H1 (cell line): ENCODE results near the gene TPM1. TPM values are rescaled to one million over a fixed set of nuclear protein-coding genes. Genes with fewer than 3 reads are reported as not detected.

Source experiments
- polyA plus RNA-seq, 7 experiments: library from polyadenylated mRNA; depleted of rRNA in 3 of 7; stranded (reverse) in 5 of 7; unstranded in 2 of 7; fragments of >200 nt in 5 of 7; fragments of 200-250 nt in 2 of 7; gene quantifications; 1 replicate in 5 of 7; 2 replicates in 1 of 7; 4 replicates in 1 of 7; pipeline versions ENCODE4 v1.2.1 to v1.2.3, GENCODE V29; 2011 to 2013; ENCODE audit warnings: missing spikeins in 2 of 7, mixed read lengths in 2 of 7
- total RNA-seq: library from RNA; stranded (reverse); fragmentation: NEBNext Ultra II Directional; extraction: Animal tissue kit (Norgen Biotek cat#: 25700); gene quantifications from 2 replicates; pipeline ENCODE4 v1.2.1, GENCODE V29; 2021
- TF ChIP-seq, protein P1 (sequence below): fragments of 300-600 bp; sonication (generic); IDR thresholded peaks from 2 replicates; pipeline ENCODE4 v1.7.1; 2012; ENCODE audit warnings: low read length, moderate library complexity, mild to moderate bottlenecking, inconsistent platforms; ENCODE audit not compliant: insufficient replicate concordance

Gene TPM1
- total and polyA plus RNA-seq, 2 of the 8 experiments (the other 6 are each of a cell fraction or from before 2014, with no cell fraction given) = 258 to 579 TPM

DNA sequence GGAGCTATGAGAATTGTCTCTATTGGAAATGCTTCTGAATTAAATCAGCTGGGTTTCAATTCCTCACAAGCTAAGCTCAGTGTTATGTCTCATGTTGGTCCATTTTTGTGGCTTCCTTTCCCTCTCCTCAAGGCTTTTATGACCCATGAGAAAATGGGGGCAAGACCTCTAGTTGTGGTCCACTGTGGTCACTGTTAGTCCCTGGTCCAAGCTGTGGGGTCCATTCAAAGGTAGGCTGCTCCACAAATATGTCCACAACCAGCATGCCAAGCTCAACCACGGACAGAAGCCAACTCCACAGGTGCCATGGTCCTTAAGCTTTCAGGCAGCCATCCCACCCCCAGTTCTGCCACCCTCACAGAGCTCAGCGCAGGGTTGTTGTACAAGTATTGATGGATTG lies 14.9 kb upstream of the TPM1 start (continued):
- TF ChIP-seq, protein P1, sequence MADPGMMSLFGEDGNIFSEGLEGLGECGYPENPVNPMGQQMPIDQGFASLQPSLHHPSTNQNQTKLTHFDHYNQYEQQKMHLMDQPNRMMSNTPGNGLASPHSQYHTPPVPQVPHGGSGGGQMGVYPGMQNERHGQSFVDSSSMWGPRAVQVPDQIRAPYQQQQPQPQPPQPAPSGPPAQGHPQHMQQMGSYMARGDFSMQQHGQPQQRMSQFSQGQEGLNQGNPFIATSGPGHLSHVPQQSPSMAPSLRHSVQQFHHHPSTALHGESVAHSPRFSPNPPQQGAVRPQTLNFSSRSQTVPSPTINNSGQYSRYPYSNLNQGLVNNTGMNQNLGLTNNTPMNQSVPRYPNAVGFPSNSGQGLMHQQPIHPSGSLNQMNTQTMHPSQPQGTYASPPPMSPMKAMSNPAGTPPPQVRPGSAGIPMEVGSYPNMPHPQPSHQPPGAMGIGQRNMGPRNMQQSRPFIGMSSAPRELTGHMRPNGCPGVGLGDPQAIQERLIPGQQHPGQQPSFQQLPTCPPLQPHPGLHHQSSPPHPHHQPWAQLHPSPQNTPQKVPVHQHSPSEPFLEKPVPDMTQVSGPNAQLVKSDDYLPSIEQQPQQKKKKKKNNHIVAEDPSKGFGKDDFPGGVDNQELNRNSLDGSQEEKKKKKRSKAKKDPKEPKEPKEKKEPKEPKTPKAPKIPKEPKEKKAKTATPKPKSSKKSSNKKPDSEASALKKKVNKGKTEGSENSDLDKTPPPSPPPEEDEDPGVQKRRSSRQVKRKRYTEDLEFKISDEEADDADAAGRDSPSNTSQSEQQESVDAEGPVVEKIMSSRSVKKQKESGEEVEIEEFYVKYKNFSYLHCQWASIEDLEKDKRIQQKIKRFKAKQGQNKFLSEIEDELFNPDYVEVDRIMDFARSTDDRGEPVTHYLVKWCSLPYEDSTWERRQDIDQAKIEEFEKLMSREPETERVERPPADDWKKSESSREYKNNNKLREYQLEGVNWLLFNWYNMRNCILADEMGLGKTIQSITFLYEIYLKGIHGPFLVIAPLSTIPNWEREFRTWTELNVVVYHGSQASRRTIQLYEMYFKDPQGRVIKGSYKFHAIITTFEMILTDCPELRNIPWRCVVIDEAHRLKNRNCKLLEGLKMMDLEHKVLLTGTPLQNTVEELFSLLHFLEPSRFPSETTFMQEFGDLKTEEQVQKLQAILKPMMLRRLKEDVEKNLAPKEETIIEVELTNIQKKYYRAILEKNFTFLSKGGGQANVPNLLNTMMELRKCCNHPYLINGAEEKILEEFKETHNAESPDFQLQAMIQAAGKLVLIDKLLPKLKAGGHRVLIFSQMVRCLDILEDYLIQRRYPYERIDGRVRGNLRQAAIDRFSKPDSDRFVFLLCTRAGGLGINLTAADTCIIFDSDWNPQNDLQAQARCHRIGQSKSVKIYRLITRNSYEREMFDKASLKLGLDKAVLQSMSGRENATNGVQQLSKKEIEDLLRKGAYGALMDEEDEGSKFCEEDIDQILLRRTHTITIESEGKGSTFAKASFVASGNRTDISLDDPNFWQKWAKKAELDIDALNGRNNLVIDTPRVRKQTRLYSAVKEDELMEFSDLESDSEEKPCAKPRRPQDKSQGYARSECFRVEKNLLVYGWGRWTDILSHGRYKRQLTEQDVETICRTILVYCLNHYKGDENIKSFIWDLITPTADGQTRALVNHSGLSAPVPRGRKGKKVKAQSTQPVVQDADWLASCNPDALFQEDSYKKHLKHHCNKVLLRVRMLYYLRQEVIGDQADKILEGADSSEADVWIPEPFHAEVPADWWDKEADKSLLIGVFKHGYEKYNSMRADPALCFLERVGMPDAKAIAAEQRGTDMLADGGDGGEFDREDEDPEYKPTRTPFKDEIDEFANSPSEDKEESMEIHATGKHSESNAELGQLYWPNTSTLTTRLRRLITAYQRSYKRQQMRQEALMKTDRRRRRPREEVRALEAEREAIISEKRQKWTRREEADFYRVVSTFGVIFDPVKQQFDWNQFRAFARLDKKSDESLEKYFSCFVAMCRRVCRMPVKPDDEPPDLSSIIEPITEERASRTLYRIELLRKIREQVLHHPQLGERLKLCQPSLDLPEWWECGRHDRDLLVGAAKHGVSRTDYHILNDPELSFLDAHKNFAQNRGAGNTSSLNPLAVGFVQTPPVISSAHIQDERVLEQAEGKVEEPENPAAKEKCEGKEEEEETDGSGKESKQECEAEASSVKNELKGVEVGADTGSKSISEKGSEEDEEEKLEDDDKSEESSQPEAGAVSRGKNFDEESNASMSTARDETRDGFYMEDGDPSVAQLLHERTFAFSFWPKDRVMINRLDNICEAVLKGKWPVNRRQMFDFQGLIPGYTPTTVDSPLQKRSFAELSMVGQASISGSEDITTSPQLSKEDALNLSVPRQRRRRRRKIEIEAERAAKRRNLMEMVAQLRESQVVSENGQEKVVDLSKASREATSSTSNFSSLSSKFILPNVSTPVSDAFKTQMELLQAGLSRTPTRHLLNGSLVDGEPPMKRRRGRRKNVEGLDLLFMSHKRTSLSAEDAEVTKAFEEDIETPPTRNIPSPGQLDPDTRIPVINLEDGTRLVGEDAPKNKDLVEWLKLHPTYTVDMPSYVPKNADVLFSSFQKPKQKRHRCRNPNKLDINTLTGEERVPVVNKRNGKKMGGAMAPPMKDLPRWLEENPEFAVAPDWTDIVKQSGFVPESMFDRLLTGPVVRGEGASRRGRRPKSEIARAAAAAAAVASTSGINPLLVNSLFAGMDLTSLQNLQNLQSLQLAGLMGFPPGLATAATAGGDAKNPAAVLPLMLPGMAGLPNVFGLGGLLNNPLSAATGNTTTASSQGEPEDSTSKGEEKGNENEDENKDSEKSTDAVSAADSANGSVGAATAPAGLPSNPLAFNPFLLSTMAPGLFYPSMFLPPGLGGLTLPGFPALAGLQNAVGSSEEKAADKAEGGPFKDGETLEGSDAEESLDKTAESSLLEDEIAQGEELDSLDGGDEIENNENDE = no peak
- TF ChIP-seq, all 59 proteins: peak for 0
